Astrocyte (in vitro differentiated cells and primary cell): ENCODE measurements around the gene BCAS1.

ENCODE experiments used
- CTCF ChIP-seq: IDR thresholded peaks from 2 replicates; pipeline ENCODE4 v1.5.1; 2011; ENCODE audit warnings: low read depth, mild to moderate bottlenecking, inconsistent platforms, low read length, moderate library complexity; ENCODE audit not compliant: insufficient read depth
- EZH2 ChIP-seq: IDR thresholded peaks from 2 replicates; pipeline ENCODE4 v1.6.1; 2012; ENCODE audit warnings: mild to moderate bottlenecking, low read length, inconsistent platforms; ENCODE audit not compliant: insufficient read depth

- no peak for TF ChIP-seq CTCF
- TF ChIP-seq EZH2, result no peak
Measured at GRCh38 chr20:54026295-54027064, 43.9 kb downstream of the BCAS1 start.
